Smooth muscle cell (in vitro differentiated cells): Measurements from ENCODE around the gene HEG1. TPM values are rescaled to one million over a fixed set of nuclear protein-coding genes. Genes with fewer than 3 reads are reported as not detected.

ENCODE experiments used
- DNase-seq: peaks from one replicate; lab custom pipeline; 2025; ENCODE audit not compliant: unreplicated experiment; lab: John Stamatoyannopoulos, UW
- H2AFZ ChIP-seq: fragments of 200-600 bp; sonication (generic); 2 replicates; pipeline ENCODE4 v1.6.0; 2016; ENCODE audit warnings: antibody characterized with exemption, low read depth, mild to moderate bottlenecking
- H3F3A ChIP-seq: fragments of 200-600 bp; sonication (generic); 2 replicates; pipeline ENCODE4 v1.6.0; 2017; ENCODE audit warnings: antibody characterized with exemption, low read depth
- H3K27ac ChIP-seq: fragments of 200-600 bp; sonication (generic); 2 replicates; pipeline ENCODE4 v1.5.1; 2016; ENCODE audit warnings: low read depth, mild to moderate bottlenecking
- H3K27me3 ChIP-seq: fragments of 200-600 bp; sonication (generic); 2 replicates; pipeline ENCODE4 v1.6.1; 2016; ENCODE audit warnings: low read depth, mild to moderate bottlenecking
- H3K36me3 ChIP-seq: fragments of 200-600 bp; sonication (generic); 2 replicates; pipeline ENCODE4 v1.5.1; 2016; ENCODE audit warnings: low read depth
- H3K4me1 ChIP-seq: fragments of 200-600 bp; sonication (generic); 2 replicates; pipeline ENCODE4 v1.5.1; 2016; ENCODE audit warnings: low read depth
- H3K4me2 ChIP-seq: fragments of 200-600 bp; sonication (generic); 2 replicates; pipeline ENCODE4 v1.6.0; 2016; ENCODE audit warnings: mild to moderate bottlenecking
- H3K4me3 ChIP-seq: fragments of 200-600 bp; sonication (generic); 2 replicates; pipeline ENCODE4 v1.5.1; 2016; ENCODE audit warnings: mild to moderate bottlenecking
- H3K79me2 ChIP-seq: fragments of 200-600 bp; sonication (generic); 2 replicates; pipeline ENCODE4 v1.6.0; 2016; ENCODE audit warnings: low read depth, mild to moderate bottlenecking
- H3K9ac ChIP-seq: fragments of 200-600 bp; sonication (generic); 2 replicates; pipeline ENCODE4 v1.6.0; 2016; ENCODE audit warnings: low read depth
- H3K9me3 ChIP-seq: fragments of 200-600 bp; sonication (generic); replicated peaks from 2 replicates; pipeline ENCODE4 v1.5.1; 2016; ENCODE audit warnings: low read depth
- H4K20me1 ChIP-seq: fragments of 200-600 bp; sonication (generic); 2 replicates; pipeline ENCODE4 v1.6.0; 2016; ENCODE audit warnings: low read depth
- WGBS: methylation state at CpG from one replicate; pipeline ENCODE4 v1.1.7; 2016; ENCODE audit warnings: low lambda C conversion rate; 5-methylcytosine and 5-hydroxymethylcytosine counted together
- polyA plus RNA-seq: library from polyadenylated mRNA; unstranded; fragments of >200 nt; fragmentation: Nextera tagmentation; extraction: Ambion mirVana; gene quantifications from 2 replicates; pipeline ENCODE4 v1.2.1, GENCODE V29; 2016
- total RNA-seq: library from RNA; depleted of rRNA; stranded (reverse); fragments of >200 nt; gene quantifications from 2 replicates; pipeline ENCODE4 v1.2.3, GENCODE V29; 2014
- TF ChIP-seq, protein P1 (sequence below): fragments of 200-600 bp; sonication (generic); IDR thresholded peaks from 2 replicates; pipeline ENCODE4 v1.5.1; 2017; ENCODE audit warnings: borderline replicate concordance, mild to moderate bottlenecking, antibody characterized with exemption; ENCODE audit not compliant: insufficient read depth, poor library complexity, severe bottlenecking

The HEG1 gene
- total and polyA plus RNA-seq, 2 experiments from 2014 or later = 28.0 to 50.3 TPM

DNA sequence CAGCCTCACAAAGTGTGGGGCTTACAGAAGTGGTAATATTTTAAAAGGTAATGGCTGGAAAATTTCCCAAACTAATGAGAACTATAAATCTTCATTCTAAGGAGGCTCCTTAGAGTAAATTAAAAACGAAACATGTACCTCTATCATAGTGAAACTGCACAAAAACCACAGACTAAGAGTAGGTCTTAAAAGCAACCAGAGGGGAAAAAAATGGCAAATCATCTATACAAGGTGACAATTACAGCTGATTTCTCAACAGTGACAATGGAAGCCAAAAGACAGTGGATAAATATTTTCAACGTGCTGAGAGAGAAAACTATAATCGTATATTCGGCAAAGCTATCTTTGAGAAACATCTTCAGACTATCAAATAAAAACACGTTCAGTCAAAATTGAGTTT, 20.6 kb downstream of the HEG1 start:
- Histone ChIP-seq H3K4me1 (peaks cover 30% of the 10 kb centered on the region), H3K9ac (no peak overlapping the region), H3F3A (peaks cover 2% of the 10 kb centered on the region), H3K27ac (no peak overlapping the region), H3K79me2 (peaks cover 94% of the 10 kb centered on the region), H3K4me2 (no peak overlapping the region), H3K27me3 (no peaks in the 10 kb centered on the region), H2AFZ (no peak overlapping the region), H4K20me1 (peaks cover 50% of the 10 kb centered on the region), H3K4me3 (no peak overlapping the region), H3K36me3 (peaks cover 9% of the 10 kb centered on the region), H3K9me3 (no peaks in the 10 kb centered on the region)
- DNase-seq = no peak
- TF ChIP-seq, protein P1, sequence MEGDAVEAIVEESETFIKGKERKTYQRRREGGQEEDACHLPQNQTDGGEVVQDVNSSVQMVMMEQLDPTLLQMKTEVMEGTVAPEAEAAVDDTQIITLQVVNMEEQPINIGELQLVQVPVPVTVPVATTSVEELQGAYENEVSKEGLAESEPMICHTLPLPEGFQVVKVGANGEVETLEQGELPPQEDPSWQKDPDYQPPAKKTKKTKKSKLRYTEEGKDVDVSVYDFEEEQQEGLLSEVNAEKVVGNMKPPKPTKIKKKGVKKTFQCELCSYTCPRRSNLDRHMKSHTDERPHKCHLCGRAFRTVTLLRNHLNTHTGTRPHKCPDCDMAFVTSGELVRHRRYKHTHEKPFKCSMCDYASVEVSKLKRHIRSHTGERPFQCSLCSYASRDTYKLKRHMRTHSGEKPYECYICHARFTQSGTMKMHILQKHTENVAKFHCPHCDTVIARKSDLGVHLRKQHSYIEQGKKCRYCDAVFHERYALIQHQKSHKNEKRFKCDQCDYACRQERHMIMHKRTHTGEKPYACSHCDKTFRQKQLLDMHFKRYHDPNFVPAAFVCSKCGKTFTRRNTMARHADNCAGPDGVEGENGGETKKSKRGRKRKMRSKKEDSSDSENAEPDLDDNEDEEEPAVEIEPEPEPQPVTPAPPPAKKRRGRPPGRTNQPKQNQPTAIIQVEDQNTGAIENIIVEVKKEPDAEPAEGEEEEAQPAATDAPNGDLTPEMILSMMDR = no peak
- WGBS = 98% methylated on average over 5 of the region's 5 CpGs

DNA sequence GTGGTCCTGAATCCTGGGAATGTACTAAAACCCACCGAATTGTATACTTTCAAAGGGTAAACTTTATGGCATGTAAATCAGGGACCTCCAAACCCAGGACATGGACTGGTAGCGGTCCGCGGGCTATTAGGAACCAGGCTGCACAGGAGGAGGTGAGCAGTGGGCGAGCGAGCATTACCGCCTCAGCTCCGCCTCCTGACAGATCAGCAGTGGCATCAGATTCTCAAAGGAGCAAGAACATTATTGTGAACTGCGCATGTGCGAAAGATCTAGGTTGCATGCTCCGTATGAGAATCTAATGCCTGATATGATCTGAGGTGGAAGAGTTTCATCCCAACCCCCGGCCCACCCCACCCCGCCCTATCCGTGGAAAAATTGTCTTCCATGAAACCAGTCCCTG, 22.2 kb downstream of the HEG1 start:
- Histone ChIP-seq H3K4me2 (no peak overlapping the region), H3K4me3 (no peak overlapping the region), H3F3A (peaks cover 2% of the 10 kb centered on the region), H3K36me3 (peaks cover 14% of the 10 kb centered on the region), H3K9ac (no peak overlapping the region), H3K27me3 (no peaks in the 10 kb centered on the region), H2AFZ (no peak overlapping the region), H3K79me2 (peaks cover 90% of the 10 kb centered on the region), H4K20me1 (peaks cover 45% of the 10 kb centered on the region), H3K4me1 (peaks cover 14% of the 10 kb centered on the region), H3K27ac (peak overlapping the region; percentile 6), H3K9me3 (no peaks in the 10 kb centered on the region)
- no peak for DNase-seq
- TF ChIP-seq, protein P1 = no peak
- WGBS = 94% methylated on average over 14 of the region's 14 CpGs

DNA sequence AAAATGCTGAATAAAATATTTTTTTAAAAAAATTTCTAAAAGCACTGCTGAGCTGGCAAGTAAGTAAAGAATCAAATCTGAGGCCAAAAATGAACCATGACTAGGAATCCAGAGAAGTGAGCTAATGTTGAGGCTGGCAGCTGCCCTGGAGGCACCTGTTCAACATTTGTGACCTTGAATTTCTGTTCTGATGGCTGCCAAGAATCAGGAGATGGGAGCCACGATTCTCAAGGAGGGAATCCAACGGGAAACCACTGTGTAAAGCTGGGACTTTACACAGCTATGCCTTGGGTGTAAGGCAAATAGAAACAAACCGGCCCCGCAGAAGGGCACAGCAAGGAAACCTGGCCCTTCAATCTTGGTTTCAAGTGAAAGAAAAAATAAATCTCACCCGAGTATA, 22.7 kb downstream of the HEG1 start:
- no peak overlapping the region for H2AFZ ChIP-seq
- H3K9me3 ChIP-seq = no peaks in the 10 kb centered on the region
- H3K4me2 ChIP-seq = no peak overlapping the region
- H3K4me3 ChIP-seq = no peak overlapping the region
- 86% methylated on average over 5 of the region's 5 CpGs for WGBS
- TF ChIP-seq, protein P1 = no peak
- H3K79me2 ChIP-seq = peaks cover 85% of the 10 kb centered on the region
- no peak overlapping the region for H3K9ac ChIP-seq
- DNase-seq = no peak
- H3K4me1 ChIP-seq = peaks cover 10% of the 10 kb centered on the region
- H4K20me1 ChIP-seq = peaks cover 40% of the 10 kb centered on the region
- peaks cover 2% of the 10 kb centered on the region for H3F3A ChIP-seq
- no peaks in the 10 kb centered on the region for H3K27me3 ChIP-seq
- peaks cover 14% of the 10 kb centered on the region for H3K36me3 ChIP-seq
- peak overlapping the region; percentile 6 for H3K27ac ChIP-seq

DNA sequence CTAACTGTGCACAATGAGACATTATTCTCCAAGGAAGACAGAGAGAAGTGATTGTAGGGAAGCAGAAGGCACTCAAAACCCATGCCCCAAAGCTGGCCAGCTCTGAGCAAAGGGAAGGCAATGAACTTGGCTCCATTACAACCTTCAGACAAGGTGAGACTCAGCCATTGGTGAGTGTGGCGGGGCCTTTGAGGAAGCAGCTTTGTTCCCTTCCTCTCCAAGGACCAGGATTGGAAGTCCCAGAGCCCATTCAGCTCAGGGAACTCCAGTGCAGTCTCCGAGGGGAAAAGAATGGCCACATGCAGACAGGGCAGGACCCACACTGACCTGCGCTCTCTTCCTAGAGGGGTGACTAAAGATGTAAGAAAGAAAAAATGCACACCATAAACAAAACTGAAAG, 23.1 kb downstream of the HEG1 start:
- H3K4me3 ChIP-seq = no peak overlapping the region
- peaks cover 2% of the 10 kb centered on the region for H3F3A ChIP-seq
- WGBS = 87% methylated on average over 3 of the region's 3 CpGs
- H3K27ac ChIP-seq = peak overlapping the region; percentile 20
- peaks cover 36% of the 10 kb centered on the region for H4K20me1 ChIP-seq
- DNase-seq = no peak
- peaks cover 81% of the 10 kb centered on the region for H3K79me2 ChIP-seq
- no peak overlapping the region for H2AFZ ChIP-seq
- TF ChIP-seq, protein P1 = no peak
- H3K4me1 ChIP-seq = peaks cover 5% of the 10 kb centered on the region
- peaks cover 14% of the 10 kb centered on the region for H3K36me3 ChIP-seq
- no peak overlapping the region for H3K9ac ChIP-seq
- H3K9me3 ChIP-seq = no peaks in the 10 kb centered on the region
- no peak overlapping the region for H3K4me2 ChIP-seq
- no peaks in the 10 kb centered on the region for H3K27me3 ChIP-seq
